H1 (cell line): ENCODE results near the gene ZNF525.

Experiments
- CEBPB ChIP-seq: IDR thresholded peaks from 2 replicates; pipeline ENCODE4 v1.6.1; 2012; ENCODE audit warnings: low read depth, low read length
- CTCF ChIP-seq, 3 experiments: IDR thresholded peaks; 1 replicate in 2 of 3; 2 replicates in 1 of 3; pipeline versions ENCODE4 v1.5.1 to v1.6.1; 2011; ENCODE audit warnings: low read length in 3 of 3, mild to moderate bottlenecking in 3 of 3, inconsistent platforms in 2 of 3, low read depth in 1 of 3, moderate library complexity in 1 of 3; ENCODE audit not compliant: insufficient read depth in 1 of 3; ENCODE audit errors: control extremely low read depth in 1 of 3
- GABPA ChIP-seq: IDR thresholded peaks from 2 replicates; pipeline ENCODE4 v1.6.1; 2011; ENCODE audit warnings: mild to moderate bottlenecking, low read length, moderate library complexity, borderline replicate concordance; ENCODE audit not compliant: insufficient read depth
- JUND ChIP-seq: IDR thresholded peaks from 2 replicates; pipeline ENCODE4 v1.6.1; 2011; ENCODE audit warnings: mild to moderate bottlenecking, improper control_type of control experiment, low read length
- MAX ChIP-seq: IDR thresholded peaks from 2 replicates; pipeline ENCODE4 v1.6.1; 2012; ENCODE audit warnings: inconsistent platforms
- NRF1 ChIP-seq: IDR thresholded peaks from 2 replicates; pipeline ENCODE4 v1.6.1; 2011; ENCODE audit warnings: mild to moderate bottlenecking, low read depth, low read length, improper control_type of control experiment
- POLR2A ChIP-seq, 2 experiments: IDR thresholded peaks; 1 replicate in 1 of 2; 2 replicates in 1 of 2; pipeline ENCODE4 v1.6.1; 2011; ENCODE audit warnings: low read depth in 2 of 2, low read length in 2 of 2, mild to moderate bottlenecking in 2 of 2; ENCODE audit errors: control extremely low read depth in 1 of 2
- TAF1 ChIP-seq: IDR thresholded peaks from 2 replicates; pipeline ENCODE4 v1.6.1; 2011; ENCODE audit warnings: mild to moderate bottlenecking, low read depth, low read length

- no peak for TF ChIP-seq CTCF (IDR thresholded peaks at IDR 0.05; ENCODE audit: control extremely low read depth in 1 of 3, insufficient read depth in 1 of 3, low read depth in 1 of 3, low read length in 3 of 3)
- no peak for TF ChIP-seq GABPA
- no peak for TF ChIP-seq CEBPB
- no peak for TF ChIP-seq TAF1
- no peak for TF ChIP-seq JUND
- no peak for TF ChIP-seq NRF1
- no peak for TF ChIP-seq MAX
- no peak for TF ChIP-seq POLR2A (IDR thresholded peaks at IDR 0.05; ENCODE audit: control extremely low read depth in 1 of 2, low read depth in 2 of 2, low read length in 2 of 2)
Observed at GRCh38 chr19:53374288-53374687, 8.8 kb downstream of the ZNF525 start.
